Calu3 (cell line): Measurements from ENCODE around the gene AMOTL1. TPM values are rescaled to one million over a fixed set of nuclear protein-coding genes. Genes with fewer than 3 reads are reported as not detected.

Experiments used
- Bru-seq: library from RNA; stranded (reverse); fragments of 400-500 nt; gene quantifications from one replicate; lab custom pipeline; 2021; lab: Mats Ljungman, UMichigan
- BruChase-seq, 2 experiments: library from RNA; stranded (reverse); fragments of 400-500 nt; gene quantifications; one replicate each; lab custom pipeline; 2021; lab: Mats Ljungman, UMichigan
- BruUV-seq: library from RNA; stranded (reverse); fragments of 400-500 nt; replicated peaks from 2 replicates; lab custom pipeline; 2021; lab: Mats Ljungman, UMichigan
- CTCF ChIA-PET: fragments of 300-600 bp; sonication (Branson Sonifier 250); formaldehyde crosslinking; loops from one replicate; lab custom pipeline; 2022; ENCODE audit warnings: antibody characterized with exemption; lab: Charles Lee
- DNase-seq: peaks from one replicate; pipeline ENCODE4 v3.0.0; 2022
- H3K27ac Mint-ChIP-seq: one replicate; pipeline ENCODE4 v1.8.0; 2022; ENCODE audit warnings: mixed read lengths; ENCODE audit not compliant: unreplicated experiment
- H3K27me3 Mint-ChIP-seq: one replicate; pipeline ENCODE4 v1.8.0; 2022; ENCODE audit warnings: mixed read lengths; ENCODE audit not compliant: unreplicated experiment
- H3K36me3 Mint-ChIP-seq: one replicate; pipeline ENCODE4 v1.8.0; 2022; ENCODE audit warnings: mild to moderate bottlenecking, moderate library complexity, mixed read lengths; ENCODE audit not compliant: insufficient read depth, unreplicated experiment
- H3K4me1 Mint-ChIP-seq: one replicate; pipeline ENCODE4 v1.8.0; 2022; ENCODE audit warnings: mild to moderate bottlenecking, low read depth, mixed read lengths; ENCODE audit not compliant: unreplicated experiment
- H3K4me3 Mint-ChIP-seq: one replicate; pipeline ENCODE4 v1.8.0; 2022; ENCODE audit warnings: mild to moderate bottlenecking, low read depth, moderate library complexity, mixed read lengths; ENCODE audit not compliant: unreplicated experiment
- H3K9me3 Mint-ChIP-seq: one replicate; pipeline ENCODE4 v1.8.0; 2022; ENCODE audit warnings: low read depth, mixed read lengths; ENCODE audit not compliant: unreplicated experiment
- CTCF ChIP-seq: fragments of 200-600 bp; IDR thresholded peaks from one replicate; pipeline ENCODE4 v1.8.0; 2022; ENCODE audit warnings: antibody characterized with exemption; ENCODE audit not compliant: unreplicated experiment
- intact Hi-C: fragments of 100-400 bp; cut with micrococcal nuclease; formaldehyde crosslinking; loops from one replicate; pipeline ENCODE4 v1.10.0; 2022; ENCODE audit not compliant: unreplicated experiment
- long read RNA-seq: library from polyadenylated mRNA; stranded (forward); transcript quantifications from one replicate; pipeline ENCODE4 v2.0.0, GENCODE V29; 2022
- total RNA-seq: library from RNA; stranded (reverse); gene quantifications from 2 replicates; pipeline ENCODE4 v1.2.3, GENCODE V29; 2022

The AMOTL1 gene
- total RNA-seq (22.0 and 24.2 TPM in 2 replicates), Bru-seq, nascent RNA (percentile 75 among the genes with signal in this experiment), BruChase-seq, experiment 1, labeled RNA remaining after a 6-hour chase (percentile 67 among the genes with signal in this experiment), BruChase-seq, experiment 2, labeled RNA remaining after a 2-hour chase (percentile 68 among the genes with signal in this experiment)
- long read RNA-seq, full-length matches to known transcripts, result 3 of 15 reads
- long read RNA-seq, partial matches to known transcripts, result 3 of 15 reads
- long read RNA-seq, other reads (novel, unspliced or antisense), result 9 of 15 reads

- Mint-ChIP-seq H3K27ac (peak within 1 kb of the TSS; percentile 73), H3K27me3 (no peaks in the 10 kb centered on the region), H3K4me1 (peaks cover 19% of the 10 kb centered on the region), H3K36me3 (peaks cover 36% of the 10 kb centered on the region), H3K4me3 (peak within 1 kb of the TSS; percentile 89), H3K9me3 (no peaks in the 10 kb centered on the region)
- CTCF ChIA-PET, result interaction anchor here (0.6 to 1.3 kb wide), 4 partner anchors 23 to 145 kb away, joined by 3 to 5 read pairs (median 4); no protein-coding TSS in a partner anchor
- intact Hi-C loops, result no loop called here
- BruUV-seq, result no TSS peak
- TF ChIP-seq CTCF, result no peak
- peak; percentile 81 for DNase-seq
Observed at GRCh38 chr11:94767701-94768601, at the start of gene AMOTL1. Gene AMOTL1 (plus strand): TSS chr11:94768356. CDS start chr11:94768512, 156 bp downstream.

- CTCF ChIA-PET, result no interaction called here
- no peak for TF ChIP-seq CTCF
- intact Hi-C loops, result no loop called here
- no peaks in the 10 kb centered on the region for H3K4me1 Mint-ChIP-seq
- no peak for DNase-seq
- BruUV-seq, result no TSS peak
- peaks cover 10% of the 10 kb centered on the region for H3K27me3 Mint-ChIP-seq
- peaks cover 3% of the 10 kb centered on the region for H3K9me3 Mint-ChIP-seq
- H3K36me3 Mint-ChIP-seq, result no peaks in the 10 kb centered on the region
- no peak overlapping the region for H3K27ac Mint-ChIP-seq
- H3K4me3 Mint-ChIP-seq, result no peak overlapping the region
Observed at GRCh38 chr11:94719876-94720275, 48.3 kb upstream of the AMOTL1 start.

- Mint-ChIP-seq H3K4me3 (no peak overlapping the region), H3K36me3 (no peaks in the 10 kb centered on the region), H3K27ac (no peak overlapping the region), H3K9me3 (peaks cover 3% of the 10 kb centered on the region), H3K27me3 (peaks cover 10% of the 10 kb centered on the region), H3K4me1 (no peaks in the 10 kb centered on the region)
- BruUV-seq, result no TSS peak
- no peak for TF ChIP-seq CTCF
- intact Hi-C loops, result no loop called here
- DNase-seq, result no peak
- CTCF ChIA-PET, result no interaction called here
Observed at GRCh38 chr11:94721565-94722292, 46.4 kb upstream of the AMOTL1 start.

GRCh38 chr11:94722735-94723134, 45.4 kb upstream of the AMOTL1 start:
- Mint-ChIP-seq H3K4me1 (no peaks in the 10 kb centered on the region), H3K27ac (no peak overlapping the region), H3K4me3 (no peak overlapping the region), H3K36me3 (no peaks in the 10 kb centered on the region), H3K27me3 (peaks cover 10% of the 10 kb centered on the region), H3K9me3 (no peaks in the 10 kb centered on the region)
- intact Hi-C loops, result no loop called here
- BruUV-seq, result no TSS peak
- no peak for TF ChIP-seq CTCF
- CTCF ChIA-PET, result no interaction called here
- no peak for DNase-seq
